Astrocyte of the hippocampus (primary cell): ENCODE measurements around the gene SC5D.

Source experiments
- DNase-seq: peaks from one replicate; pipeline ENCODE4 v3.0.0; 2011; ENCODE audit warnings: low read depth, low spot score

The SC5D gene

DNA sequence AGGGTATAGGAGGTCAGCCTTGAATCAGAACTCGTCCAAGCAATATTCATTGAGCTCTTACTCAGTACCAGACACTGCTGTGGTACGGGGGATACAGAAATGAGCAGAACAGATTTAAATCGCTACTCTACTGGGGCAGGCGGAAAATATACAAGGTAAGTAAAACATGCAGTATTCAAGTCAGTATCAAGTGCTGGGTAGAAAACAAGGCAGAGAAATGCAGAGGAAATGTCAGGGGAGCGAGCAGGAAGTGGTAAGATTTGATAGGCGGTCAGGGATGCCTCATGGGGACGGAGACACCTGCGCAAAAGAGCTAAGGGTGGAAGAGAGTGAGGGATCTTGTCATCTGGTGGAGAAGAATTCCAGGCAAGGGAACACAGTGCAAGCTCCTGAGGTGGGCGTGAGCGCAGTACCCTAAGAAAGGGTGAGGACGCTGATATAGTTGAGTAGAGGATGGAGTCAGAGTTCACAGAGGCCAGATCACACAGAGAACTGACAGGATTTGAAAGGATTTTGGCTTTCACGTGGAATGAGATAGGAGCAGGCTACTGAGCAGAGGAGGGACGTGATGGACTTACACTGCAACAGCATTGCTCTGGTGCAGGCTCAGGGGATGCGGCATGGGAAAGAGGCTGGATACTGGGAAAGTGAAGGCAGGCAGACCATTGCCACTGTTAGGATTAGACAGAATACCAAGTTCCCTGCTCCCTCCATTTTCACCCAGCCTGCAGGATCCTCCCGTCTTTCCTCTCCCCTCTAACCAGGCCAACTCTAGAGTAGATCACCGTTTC is 35.8 kb downstream of the SC5D start:
- no peak for DNase-seq

DNA sequence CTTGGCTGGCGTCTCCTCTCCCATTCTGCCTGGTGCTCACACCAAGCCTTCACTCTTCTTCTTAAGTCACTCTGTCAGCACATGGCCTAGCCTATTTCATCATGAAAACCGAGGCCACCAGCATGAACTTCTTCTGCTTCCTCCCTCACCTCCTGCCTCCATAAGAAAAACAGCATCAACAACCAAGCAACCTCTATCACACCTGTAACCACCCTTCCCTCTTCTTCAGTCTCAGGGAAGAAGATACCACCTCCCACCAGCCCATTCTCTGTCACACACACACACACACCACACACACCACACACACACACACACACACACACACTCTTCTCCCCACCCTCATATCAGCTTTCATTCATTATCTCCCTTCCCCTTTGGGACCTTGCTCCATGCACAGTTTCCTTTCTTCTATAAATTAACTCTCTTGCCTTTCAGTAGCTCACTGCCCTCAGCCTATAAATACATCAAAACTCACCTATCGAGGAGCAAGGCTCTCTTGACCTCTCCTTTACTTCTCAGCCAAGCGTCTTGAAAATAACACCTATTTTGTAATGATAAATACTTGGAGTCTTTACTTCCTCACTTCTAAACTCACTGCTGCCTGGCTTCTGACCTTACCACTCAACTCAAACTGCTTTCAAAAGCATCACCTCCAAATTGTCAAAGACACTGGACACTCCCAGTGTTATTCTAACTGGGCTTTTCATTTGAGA is 36.6 kb downstream of the SC5D start:
- DNase-seq = no peak

DNA sequence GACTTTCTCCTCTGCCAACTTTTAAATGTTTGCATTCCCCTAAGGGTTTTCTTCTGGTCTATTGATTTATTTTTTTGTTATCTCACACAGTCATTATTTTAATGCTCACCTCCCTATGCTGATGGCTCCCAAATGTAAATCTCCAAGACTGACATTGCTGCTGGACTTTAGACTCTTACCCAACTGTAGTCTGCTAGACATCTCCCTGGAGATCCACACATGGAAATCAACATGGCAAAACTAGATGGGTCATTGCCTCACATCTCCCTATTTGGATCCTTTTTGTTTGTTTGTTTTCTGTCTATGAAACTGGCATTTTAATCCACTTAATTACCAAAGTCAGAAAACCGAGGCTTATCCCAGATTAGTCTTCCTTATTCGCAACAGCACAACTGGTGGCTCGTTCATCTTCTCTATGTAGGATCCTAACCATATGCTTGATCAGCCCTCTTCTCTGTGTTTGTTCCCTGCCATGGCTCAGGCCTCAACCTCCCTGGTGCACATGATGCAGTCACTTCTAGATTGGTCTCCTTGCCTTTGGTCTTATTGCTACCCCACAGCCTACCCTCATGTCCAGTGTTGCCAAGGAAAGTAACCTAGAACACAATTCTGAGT is 37.3 kb downstream of the SC5D start:
- no peak for DNase-seq

DNA sequence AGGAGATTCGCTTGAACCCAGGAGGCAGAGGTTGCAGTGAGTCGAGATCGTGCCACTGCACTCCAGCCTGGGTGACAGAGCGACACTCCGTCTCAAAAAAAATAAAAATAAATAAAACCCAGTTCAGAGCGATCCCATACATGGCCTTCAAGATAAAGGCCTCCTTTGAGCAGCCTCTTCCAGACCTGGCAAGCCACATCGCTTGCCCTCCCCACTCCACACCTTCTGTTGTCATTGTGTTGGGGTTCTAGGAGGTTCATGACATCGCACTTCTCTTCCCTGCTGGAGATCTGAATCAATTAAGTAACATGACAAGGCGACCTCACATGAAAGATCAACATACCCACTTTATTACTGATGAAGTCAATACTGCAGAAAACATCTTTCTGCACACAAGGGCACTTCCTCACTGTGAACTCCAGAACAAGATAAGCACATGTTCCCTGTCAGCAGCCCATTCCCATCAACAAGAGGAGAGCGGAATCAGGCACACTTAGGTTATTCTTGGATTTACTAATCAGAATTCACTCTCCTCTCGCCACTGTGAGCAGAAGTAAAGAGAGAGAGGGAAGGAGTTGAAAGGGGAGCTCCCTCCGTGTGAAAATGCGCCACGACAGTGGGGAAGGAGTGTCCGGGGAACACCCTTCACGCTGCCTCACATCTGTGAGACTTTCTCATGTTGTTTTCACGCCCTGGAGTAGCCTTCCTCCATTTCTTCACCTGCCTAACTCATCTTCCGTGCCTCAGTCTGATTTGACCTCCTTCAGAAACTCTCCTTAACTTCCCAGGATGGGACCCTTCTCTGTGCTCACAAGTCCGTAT is 38.3 kb downstream of the SC5D start:
- DNase-seq = no peak

DNA sequence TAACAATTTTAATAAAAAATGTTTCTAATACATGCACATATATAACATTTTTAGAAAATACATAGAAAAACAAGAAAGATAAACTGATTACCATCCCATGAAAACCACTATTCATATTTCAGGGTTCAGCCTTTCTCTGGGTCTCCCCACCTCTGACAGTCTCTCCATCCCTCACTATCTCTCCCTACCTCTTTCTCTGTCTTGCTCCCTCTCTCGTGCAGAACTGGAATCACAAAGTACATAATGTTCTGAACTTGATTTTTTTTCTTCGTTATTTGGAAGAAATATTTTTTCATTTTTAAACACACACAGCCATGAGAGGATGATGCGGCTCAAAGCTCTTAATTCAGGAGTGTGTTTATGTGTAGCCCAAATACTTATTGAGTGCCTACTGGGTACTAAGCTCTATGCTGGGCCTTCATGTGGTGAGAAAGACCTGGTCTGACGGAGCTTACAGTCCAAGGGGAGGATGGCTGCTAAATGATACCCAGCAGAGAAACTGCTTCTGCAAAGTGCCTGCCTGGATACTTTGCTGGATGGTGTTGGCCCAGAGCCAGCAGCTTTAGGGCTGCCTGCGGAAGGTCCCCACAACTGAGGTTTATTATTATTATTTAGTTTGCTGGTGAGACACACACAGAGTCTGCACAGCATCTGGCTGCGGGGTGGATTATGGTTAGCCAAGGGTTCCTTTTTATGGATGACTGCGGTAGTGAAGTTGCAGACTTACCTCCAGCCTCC is 42.6 kb downstream of the SC5D start:
- no peak for DNase-seq

DNA sequence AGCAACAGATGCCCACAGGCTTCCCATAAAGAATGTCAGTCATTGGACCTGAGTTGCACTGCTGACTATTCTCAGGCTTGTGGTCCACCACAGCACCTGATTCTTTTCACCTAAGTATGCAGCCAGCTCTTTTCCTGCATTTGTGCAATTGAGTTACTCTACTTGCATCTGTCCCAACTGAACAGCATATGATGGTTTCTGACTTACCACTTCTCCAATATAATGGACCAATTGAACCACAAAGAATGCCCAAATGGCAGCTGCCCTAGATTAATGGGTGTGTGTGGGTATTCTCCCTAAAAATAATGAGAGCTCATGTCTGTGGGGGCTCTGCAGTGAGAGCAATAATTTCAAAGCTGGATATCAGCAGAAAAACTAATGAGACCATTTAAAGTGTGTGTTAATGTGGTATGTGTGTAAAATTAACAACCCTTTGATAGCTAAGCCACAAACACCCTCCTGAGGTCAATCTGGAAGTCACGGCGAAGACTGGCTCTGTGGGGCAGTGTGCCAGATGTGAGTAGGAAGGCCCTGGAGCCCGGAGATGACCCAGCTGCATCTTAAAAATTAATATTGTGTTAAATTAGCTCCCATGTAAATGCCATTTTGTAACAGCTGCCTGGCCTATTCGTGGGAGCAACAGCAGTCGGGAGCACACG is 43.8 kb downstream of the SC5D start:
- peak; percentile 12 for DNase-seq

DNA sequence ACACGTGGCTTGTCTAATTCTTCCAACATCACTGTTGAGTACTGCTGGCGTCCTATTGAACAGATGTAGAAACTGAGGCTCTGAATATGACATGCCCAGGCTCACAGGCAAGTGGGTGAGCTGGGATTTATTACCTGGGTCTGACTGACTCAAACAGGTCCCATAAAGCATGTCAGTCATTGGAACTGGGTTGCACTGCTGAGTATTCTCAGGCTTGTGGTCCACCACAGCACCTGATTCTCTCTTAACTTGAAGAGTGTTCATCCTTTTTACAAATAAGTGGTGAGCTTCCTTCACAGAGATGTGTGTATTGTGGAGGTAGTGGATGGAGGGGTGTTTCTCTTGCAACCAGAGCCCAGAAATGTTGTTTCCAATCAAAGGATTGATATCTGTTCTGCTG is 44.5 kb downstream of the SC5D start:
- no peak for DNase-seq

DNA sequence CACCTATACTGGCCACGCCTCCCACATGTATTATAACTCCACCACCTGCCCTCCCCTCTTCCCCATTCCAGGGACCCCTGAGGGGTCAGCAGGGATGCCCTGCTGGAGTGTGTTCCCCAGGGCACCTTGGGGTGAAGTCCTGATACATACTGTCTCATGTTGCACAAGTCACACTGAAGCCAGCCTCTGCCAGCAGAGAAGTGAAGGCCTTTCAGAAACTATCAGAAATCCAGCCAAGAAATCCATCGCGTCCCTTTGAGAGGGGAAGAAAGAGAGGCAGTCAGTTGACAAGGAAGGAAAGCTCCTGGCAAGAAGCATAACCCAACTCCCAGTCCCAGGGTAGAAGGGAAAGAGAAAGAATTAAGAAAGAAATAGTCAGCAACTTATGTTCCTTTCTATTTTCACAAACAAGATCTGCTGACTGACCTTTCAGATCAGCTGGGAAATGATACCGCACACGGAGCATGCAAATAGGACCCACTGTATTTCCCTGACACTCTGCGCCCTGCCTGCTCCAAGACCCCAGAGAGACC is 45.2 kb downstream of the SC5D start:
- DNase-seq = no peak

DNA sequence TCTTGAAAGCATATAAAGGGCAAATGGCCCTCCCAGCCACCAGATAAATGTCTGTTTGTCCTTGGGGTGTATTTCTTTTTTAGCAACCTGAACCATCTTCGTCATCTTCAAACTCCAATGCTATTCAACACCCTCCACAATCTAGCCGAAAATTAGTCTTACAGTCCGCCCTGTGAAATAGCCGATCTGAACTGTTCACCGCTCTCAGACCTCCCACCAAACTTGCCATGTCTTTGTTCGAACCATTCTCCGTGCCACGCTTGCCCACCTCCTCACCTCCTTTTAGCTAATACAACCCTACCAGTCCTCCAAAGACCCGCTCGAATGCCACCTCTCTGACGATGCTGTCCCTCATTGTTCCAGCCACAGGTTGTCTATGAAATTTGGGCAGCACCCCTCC is 46.0 kb downstream of the SC5D start:
- no peak for DNase-seq

DNA sequence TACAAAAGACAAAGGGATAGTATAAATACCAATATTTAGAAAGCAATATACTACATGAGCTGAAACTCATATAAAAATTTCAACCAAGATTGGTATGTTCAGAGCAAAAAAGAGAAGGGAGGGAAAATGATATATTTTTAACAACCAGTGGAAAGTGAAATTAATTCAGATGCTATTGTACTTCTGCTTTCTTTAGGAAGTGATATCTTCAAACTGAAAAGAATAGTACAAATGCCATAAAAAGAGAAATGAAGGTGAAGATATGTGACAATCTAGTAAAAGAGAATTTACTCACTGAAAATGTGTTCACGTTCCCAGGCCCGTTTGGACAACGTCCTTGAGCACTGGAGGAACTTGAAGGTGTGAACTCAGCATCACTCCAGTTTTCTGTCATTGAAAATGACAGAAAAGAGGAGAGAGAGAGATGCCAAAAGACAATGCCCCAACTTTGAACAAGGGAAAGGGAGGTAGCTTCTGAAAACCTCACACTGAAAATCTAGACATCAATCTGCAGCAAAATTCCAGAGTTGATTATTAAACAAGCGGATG is 47.5 kb downstream of the SC5D start:
- DNase-seq = no peak

DNA sequence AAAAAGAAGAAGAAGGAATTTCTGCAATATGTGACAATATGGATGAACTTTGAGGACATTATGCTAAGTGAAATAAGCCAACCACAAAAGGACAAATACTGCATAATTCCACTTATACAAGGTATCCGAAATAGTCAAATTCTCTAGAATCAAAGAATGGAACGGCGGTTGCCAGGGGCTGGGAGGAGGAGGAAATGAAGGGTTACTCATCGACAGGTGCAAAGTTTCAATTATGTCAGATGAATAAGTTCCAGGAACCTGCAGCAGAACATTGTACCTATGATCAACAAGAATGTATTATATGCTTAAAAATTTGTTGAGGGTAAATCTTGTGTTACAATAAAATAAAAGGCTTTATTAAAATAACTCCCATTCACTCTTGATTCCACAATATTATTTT is 49.0 kb downstream of the SC5D start:
- DNase-seq = no peak

DNA sequence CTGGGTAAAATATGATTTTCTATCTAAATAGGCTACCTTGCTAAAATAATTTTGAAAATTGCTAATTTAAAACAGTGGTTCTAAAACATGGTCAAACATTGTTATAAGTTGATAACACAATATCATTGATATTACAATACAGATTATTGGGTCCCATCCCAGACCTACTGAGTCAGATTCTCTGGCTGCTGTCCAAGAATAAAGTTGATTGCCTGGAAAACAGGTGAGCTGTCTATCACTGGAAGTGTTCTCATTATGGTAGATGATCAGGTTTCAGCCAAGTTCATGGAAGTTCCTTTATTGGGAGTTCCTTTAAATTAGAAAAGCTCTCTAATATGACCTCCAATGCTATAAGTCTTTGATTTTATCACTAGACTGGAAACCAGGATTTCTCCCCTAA is 52.3 kb downstream of the SC5D start:
- no peak for DNase-seq

DNA sequence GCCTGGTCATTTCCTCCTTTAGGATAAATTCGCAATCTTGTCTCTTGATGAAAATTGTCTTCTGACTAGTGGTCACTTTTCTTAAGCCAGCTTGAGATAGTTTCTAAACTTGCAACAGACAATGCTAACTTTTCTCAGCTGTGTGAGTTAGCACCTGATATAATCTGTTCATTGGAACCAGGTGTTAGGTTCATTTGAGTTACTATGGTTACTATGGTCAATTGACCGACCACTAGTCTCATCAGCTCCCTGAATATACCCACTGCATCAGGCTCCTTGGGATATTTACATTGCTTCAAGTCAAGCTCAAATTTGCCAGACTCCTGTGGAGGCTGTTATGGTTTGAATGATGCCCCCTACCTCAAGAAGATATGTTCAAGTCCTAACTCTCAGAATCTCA is 54.5 kb downstream of the SC5D start:
- DNase-seq = no peak

DNA sequence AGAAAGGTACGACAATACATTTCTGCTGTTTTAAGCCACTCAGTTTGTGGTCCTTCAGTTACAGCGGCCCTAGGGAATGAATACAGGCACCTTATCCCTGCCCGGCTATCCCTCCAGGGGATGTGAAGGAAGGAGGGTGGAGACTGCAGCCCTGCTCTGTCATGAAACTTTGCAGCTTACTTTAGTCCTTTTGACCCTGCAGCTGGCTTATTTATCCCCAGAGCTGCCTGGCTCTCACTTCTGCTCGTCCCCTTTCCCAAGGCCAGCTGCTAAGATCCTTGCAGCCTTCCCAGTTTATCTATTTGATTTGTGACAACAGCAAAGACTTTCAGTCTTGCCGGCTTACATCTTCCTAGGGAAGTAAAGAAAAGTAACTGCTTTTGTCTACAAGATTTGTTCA is 55.2 kb downstream of the SC5D start:
- DNase-seq = no peak

DNA sequence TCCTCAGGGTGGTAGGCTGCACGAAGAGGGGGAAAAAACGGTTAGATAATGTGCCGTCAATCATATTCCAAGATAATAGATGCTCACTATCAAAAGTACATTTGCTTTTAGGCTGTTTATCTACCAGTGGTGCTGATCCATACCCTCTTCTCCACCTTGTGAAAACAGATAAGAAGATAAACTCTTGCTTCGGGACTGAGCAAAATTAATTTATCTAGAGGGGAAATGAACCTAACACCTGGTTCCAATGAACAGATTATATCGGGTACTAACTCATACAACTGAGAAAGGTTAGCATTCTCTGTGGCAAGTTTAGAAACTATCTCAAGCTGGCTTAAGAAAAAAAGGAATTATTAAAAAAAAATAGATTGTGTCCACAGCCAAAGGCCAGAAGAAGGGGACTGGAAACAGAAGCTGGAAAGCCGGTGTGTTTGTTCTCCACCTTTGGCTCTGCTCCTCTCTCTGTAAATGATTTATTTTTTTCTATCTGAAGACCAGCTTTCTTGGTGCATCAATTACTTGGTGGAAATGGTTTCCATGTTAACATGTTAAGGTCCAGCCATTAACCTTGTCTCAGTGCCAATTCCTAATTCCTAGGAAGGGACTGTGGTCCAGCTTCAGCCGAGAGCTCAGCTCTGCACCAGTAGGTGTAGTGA is 55.8 kb downstream of the SC5D start:
- DNase-seq = no peak

DNA sequence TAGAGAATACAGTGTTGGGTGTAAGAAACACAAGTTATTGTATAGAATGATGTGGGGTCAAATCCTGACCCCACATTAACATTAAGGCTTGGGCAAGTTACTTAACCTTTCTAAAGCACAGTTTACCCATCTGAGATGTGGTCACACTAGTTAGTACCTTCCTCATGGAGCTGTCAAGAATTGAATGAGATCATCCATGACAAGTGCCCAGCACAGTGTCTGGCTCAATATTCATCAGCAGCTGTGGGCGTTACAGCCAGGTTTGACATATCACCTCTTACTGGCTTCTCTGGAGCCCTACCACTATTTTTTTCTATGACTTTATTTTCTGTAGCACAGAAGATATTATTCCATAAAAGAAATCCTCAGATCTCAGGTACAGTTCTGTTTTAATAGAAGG is 57.2 kb downstream of the SC5D start:
- DNase-seq = no peak

DNA sequence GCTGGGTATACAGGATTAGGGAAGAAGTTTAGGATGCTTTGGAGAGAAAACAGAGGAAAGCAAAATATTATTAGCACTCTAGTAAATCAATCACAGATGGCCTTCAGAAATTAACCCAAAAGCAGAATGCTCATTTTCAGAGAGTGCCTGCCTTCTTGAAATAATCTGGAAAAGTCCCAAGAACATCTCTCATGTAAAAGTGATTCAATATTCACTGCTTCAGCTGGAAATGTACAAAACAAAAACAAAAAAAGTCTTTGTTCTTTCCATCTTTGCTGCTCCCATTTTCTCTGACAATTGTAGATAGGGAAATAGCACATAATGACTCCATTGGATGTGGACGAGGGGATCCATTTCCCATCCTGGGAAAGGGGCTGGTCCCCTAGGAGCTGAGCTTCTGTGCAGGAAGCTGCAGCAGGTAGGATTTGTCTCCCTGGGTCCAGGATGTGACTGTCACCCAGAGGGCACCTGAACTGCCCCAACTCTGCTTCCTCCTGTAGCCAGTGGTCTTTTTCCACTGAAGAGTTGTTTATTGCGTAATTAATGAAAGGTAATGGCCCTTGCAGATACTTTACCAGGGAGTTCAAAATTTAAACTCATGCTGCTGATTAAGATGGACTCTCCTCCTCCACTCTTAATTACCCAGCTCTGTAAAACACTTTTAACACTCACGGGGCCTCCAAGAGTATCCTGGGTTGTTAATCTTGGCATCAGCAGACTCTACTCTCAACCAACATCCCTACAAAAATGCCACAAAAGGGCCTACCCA is 57.9 kb downstream of the SC5D start:
- no peak for DNase-seq

DNA sequence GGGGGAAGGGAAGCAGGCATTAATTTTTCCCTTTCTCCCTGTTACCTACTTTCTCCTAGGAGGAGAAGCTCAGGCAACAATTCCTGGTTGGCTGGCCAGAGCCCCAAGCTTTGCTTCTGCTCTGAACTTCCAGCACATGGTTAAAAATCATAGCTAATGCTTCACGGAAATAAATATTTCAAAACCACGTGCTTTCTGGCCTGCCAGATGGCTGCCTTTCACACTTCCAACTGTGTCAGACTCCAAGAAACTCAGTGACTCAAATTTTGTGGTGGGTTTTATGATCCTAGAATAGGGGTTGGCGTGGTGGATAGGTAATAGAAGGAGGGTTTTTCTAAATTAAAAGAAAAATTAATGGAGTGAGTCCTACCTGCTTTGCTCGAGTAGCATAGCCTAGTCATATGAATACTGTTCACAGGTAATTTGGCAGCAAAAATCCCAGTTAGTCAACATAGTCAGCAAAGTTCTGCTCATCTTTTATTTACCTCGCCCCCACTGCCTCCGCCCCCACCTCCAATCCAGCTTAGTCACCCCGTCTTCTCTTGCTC is 58.6 kb downstream of the SC5D start:
- DNase-seq = peak; percentile 13
